22Rv1 (cell line): ENCODE data around the gene ELMO3.

ENCODE experiments used
- CTCF ChIP-seq: fragments of 450-650 bp; IDR thresholded peaks from 2 replicates; pipeline ENCODE4 v1.5.1; 2017; ENCODE audit warnings: mild to moderate bottlenecking
- ZFX ChIP-seq: fragments of 450-650 bp; IDR thresholded peaks from 2 replicates; pipeline ENCODE4 v1.6.1; 2017; ENCODE audit warnings: antibody characterized with exemption, borderline replicate concordance

GRCh38 chr16:67170168-67170948 is 28.6 kb upstream of the ELMO3 start, which contains the start of gene NOL3:
- TF ChIP-seq CTCF (no peak), ZFX (no peak)
